KOPT-K1 (cell line): Measurements from ENCODE around the gene TSPAN9.

Experiments
- H3K27ac ChIP-seq: fragments of 200-600 bp; sonication (generic); 2 replicates; pipeline ENCODE4 v1.5.1; 2016; ENCODE audit warnings: antibody characterized with exemption, mild to moderate bottlenecking, low read depth, low read length; ENCODE audit not compliant: poor library complexity, severe bottlenecking
- H3K36me3 ChIP-seq: fragments of 200-600 bp; sonication (generic); 2 replicates; pipeline ENCODE4 v1.5.1; 2017; ENCODE audit warnings: antibody characterized with exemption, mild to moderate bottlenecking, low read length, moderate library complexity; ENCODE audit not compliant: insufficient read depth
- H3K9me3 ChIP-seq: fragments of 200-600 bp; sonication (generic); 2 replicates; pipeline ENCODE4 v1.5.1; 2017; ENCODE audit warnings: antibody characterized with exemption, low read length, mild to moderate bottlenecking; ENCODE audit not compliant: insufficient read depth, poor library complexity, severe bottlenecking

The TSPAN9 gene

GRCh38 chr12:3299929-3300832 lies 223.0 kb downstream of the TSPAN9 start:
- Histone ChIP-seq H3K9me3 (no peaks in the 10 kb centered on the region), H3K27ac (no peak overlapping the region), H3K36me3 (no peaks in the 10 kb centered on the region)

- Histone ChIP-seq H3K9me3 (no peaks in the 10 kb centered on the region), H3K36me3 (no peaks in the 10 kb centered on the region), H3K27ac (no peak overlapping the region)
These were observed 223.7 kb downstream of the TSPAN9 start for GRCh38 chr12:3300833-3301401.

- no peak overlapping the region for H3K27ac ChIP-seq
- no peaks in the 10 kb centered on the region for H3K36me3 ChIP-seq
- no peaks in the 10 kb centered on the region for H3K9me3 ChIP-seq
These were observed 225.3 kb downstream of the TSPAN9 start for GRCh38 chr12:3302401-3303041.

GRCh38 chr12:3303410-3304136 lies 226.4 kb downstream of the TSPAN9 start:
- no peak overlapping the region for H3K27ac ChIP-seq
- H3K36me3 ChIP-seq: no peaks in the 10 kb centered on the region
- no peaks in the 10 kb centered on the region for H3K9me3 ChIP-seq

- H3K36me3 ChIP-seq: no peaks in the 10 kb centered on the region
- no peaks in the 10 kb centered on the region for H3K9me3 ChIP-seq
- H3K27ac ChIP-seq: no peak overlapping the region
These were observed 227.4 kb downstream of the TSPAN9 start for GRCh38 chr12:3304436-3305165.

GRCh38 chr12:3305464-3305863 lies 228.3 kb downstream of the TSPAN9 start:
- no peaks in the 10 kb centered on the region for H3K9me3 ChIP-seq
- no peak overlapping the region for H3K27ac ChIP-seq
- no peaks in the 10 kb centered on the region for H3K36me3 ChIP-seq

GRCh38 chr12:3305904-3306619 lies 228.9 kb downstream of the TSPAN9 start:
- no peaks in the 10 kb centered on the region for H3K36me3 ChIP-seq
- no peak overlapping the region for H3K27ac ChIP-seq
- H3K9me3 ChIP-seq: no peaks in the 10 kb centered on the region

- H3K27ac ChIP-seq: no peak overlapping the region
- H3K36me3 ChIP-seq: no peaks in the 10 kb centered on the region
- no peaks in the 10 kb centered on the region for H3K9me3 ChIP-seq
These were observed 230.2 kb downstream of the TSPAN9 start for GRCh38 chr12:3307389-3307788.

GRCh38 chr12:3308063-3308462 lies 230.9 kb downstream of the TSPAN9 start:
- no peak overlapping the region for H3K27ac ChIP-seq
- no peaks in the 10 kb centered on the region for H3K36me3 ChIP-seq
- H3K9me3 ChIP-seq: no peaks in the 10 kb centered on the region

GRCh38 chr12:3308609-3309008 lies 231.4 kb downstream of the TSPAN9 start:
- H3K36me3 ChIP-seq: no peaks in the 10 kb centered on the region
- no peak overlapping the region for H3K27ac ChIP-seq
- no peaks in the 10 kb centered on the region for H3K9me3 ChIP-seq

GRCh38 chr12:3309805-3310204 lies 232.6 kb downstream of the TSPAN9 start:
- Histone ChIP-seq H3K27ac (no peak overlapping the region), H3K36me3 (no peaks in the 10 kb centered on the region), H3K9me3 (no peaks in the 10 kb centered on the region)

GRCh38 chr12:3310271-3311026 lies 233.3 kb downstream of the TSPAN9 start:
- no peaks in the 10 kb centered on the region for H3K36me3 ChIP-seq
- H3K9me3 ChIP-seq: no peaks in the 10 kb centered on the region
- H3K27ac ChIP-seq: no peak overlapping the region

GRCh38 chr12:3311027-3311402 lies 233.8 kb downstream of the TSPAN9 start:
- no peak overlapping the region for H3K27ac ChIP-seq
- no peaks in the 10 kb centered on the region for H3K36me3 ChIP-seq
- no peaks in the 10 kb centered on the region for H3K9me3 ChIP-seq
